BJ (cell line): Measurements from ENCODE around the gene SYNCRIP. TPM values are rescaled to one million over a fixed set of nuclear protein-coding genes. Genes with fewer than 3 reads are reported as not detected.

Experiments used
- CTCF ChIA-PET: fragments of 350-600 bp; formaldehyde crosslinking; extraction: SDS; loops from one replicate; lab custom pipeline; 2021; ENCODE audit warnings: antibody characterized with exemption, inconsistent platforms; lab: Yijun Ruan, JAX
- POLR2A ChIA-PET: fragments of 300-600 bp; sonication (Branson Sonifier 250); formaldehyde crosslinking; extraction: SDS; loops from one replicate; lab custom pipeline; 2021; ENCODE audit warnings: antibody characterized with exemption; lab: Charles Lee
- DNase-seq: peaks from one replicate; pipeline ENCODE4 v3.0.0-alpha.2; 2011; ENCODE audit warnings: low read depth
- H3K27me3 ChIP-seq: 2 replicates; pipeline ENCODE4 v1.6.0; 2011; ENCODE audit warnings: low read length; ENCODE audit not compliant: control insufficient read depth, insufficient read depth
- H3K36me3 ChIP-seq: 2 replicates; pipeline ENCODE4 v1.5.1; 2011; ENCODE audit warnings: low read length; ENCODE audit not compliant: control insufficient read depth, insufficient read depth
- H3K4me3 ChIP-seq: 2 replicates; pipeline ENCODE4 v1.5.1; 2011; ENCODE audit warnings: low read depth, mild to moderate bottlenecking, control low read depth, low read length
- CTCF ChIP-seq: IDR thresholded peaks from 2 replicates; pipeline ENCODE4 v1.5.1; 2011; ENCODE audit warnings: low read depth, mild to moderate bottlenecking, control low read depth, inconsistent platforms, low read length, moderate library complexity; ENCODE audit not compliant: insufficient read depth
- polyA plus RNA-seq: library from polyadenylated mRNA; depleted of rRNA; stranded (reverse); fragments of >200 nt; gene quantifications from 2 replicates; pipeline ENCODE4 v1.2.3, GENCODE V29; 2011

The SYNCRIP gene
- polyA plus RNA-seq, 1 experiment: 7.6 TPM

GRCh38 chr6:85669735-85670194, 27.1 kb upstream of the SYNCRIP start:
- no peaks in the 10 kb centered on the region for H3K27me3 ChIP-seq
- CTCF ChIA-PET: interaction anchor here (0.5 kb wide), 1 partner anchor 132 kb away, joined by 3 read pairs; no protein-coding TSS in a partner anchor
- no peak overlapping the region for H3K4me3 ChIP-seq
- TF ChIP-seq CTCF: no peak
- peak; percentile 29 for DNase-seq
- POLR2A ChIA-PET: interaction anchor here (0.9 to 1.0 kb wide), 2 partner anchors 9 to 27 kb away, joined by 4 to 5 read pairs; partner anchors contain the start of gene SYNCRIP
- H3K36me3 ChIP-seq: no peaks in the 10 kb centered on the region

DNA sequence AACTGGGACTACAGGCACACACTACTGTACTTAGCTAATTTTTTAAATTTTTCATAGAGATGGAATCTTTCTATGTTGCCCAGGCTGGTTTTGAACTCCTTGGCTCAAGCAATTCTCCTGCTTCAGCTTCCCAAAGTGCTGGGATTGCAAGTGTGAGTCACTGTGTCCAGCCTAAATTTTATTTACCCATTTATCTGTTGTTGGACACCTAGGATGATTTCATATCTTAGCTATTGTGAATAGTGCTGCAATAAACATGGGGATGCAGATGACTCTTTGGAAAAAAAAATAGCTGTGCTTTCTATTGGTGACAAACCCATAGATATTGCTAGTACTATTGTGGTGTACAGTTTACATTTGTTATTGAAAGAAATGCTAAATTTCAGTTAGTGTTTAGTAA, 19.6 kb upstream of the SYNCRIP start:
- no peaks in the 10 kb centered on the region for H3K27me3 ChIP-seq
- no peak for TF ChIP-seq CTCF
- CTCF ChIA-PET: no interaction called here
- H3K36me3 ChIP-seq: no peaks in the 10 kb centered on the region
- POLR2A ChIA-PET: interaction anchor here (0.6 to 0.7 kb wide), 2 partner anchors 13 to 24 kb away, joined by 3 to 7 read pairs; no protein-coding TSS in a partner anchor
- no peak overlapping the region for H3K4me3 ChIP-seq
- DNase-seq: no peak

- ChIA-PET POLR2A (interaction anchor here (0.9 kb wide), 1 partner anchor 17 kb away, joined by 4 read pairs; no protein-coding TSS in a partner anchor), CTCF (interaction anchor here (0.6 to 1.2 kb wide), 3 partner anchors 12 to 15 kb away, joined by 3 read pairs; no protein-coding TSS in a partner anchor)
- Histone ChIP-seq H3K4me3 (no peak overlapping the region), H3K36me3 (no peaks in the 10 kb centered on the region), H3K27me3 (no peaks in the 10 kb centered on the region)
- DNase-seq: peak; percentile 87
- TF ChIP-seq CTCF: peak; percentile 42
Observed at GRCh38 chr6:85660181-85660611, 17.5 kb upstream of the SYNCRIP start.

GRCh38 chr6:85650606-85651005, 7.9 kb upstream of the SYNCRIP start:
- DNase-seq: no peak
- Histone ChIP-seq H3K36me3 (no peaks in the 10 kb centered on the region), H3K4me3 (no peak overlapping the region), H3K27me3 (no peaks in the 10 kb centered on the region)
- POLR2A ChIA-PET: interaction anchor here (0.9 kb wide), 1 partner anchor 28 kb away, joined by 5 read pairs; no protein-coding TSS in a partner anchor
- CTCF ChIA-PET: interaction anchor here (1.3 kb wide), 2 partner anchors 20 to 114 kb away, joined by 3 to 4 read pairs; no protein-coding TSS in a partner anchor
- TF ChIP-seq CTCF: no peak

DNA sequence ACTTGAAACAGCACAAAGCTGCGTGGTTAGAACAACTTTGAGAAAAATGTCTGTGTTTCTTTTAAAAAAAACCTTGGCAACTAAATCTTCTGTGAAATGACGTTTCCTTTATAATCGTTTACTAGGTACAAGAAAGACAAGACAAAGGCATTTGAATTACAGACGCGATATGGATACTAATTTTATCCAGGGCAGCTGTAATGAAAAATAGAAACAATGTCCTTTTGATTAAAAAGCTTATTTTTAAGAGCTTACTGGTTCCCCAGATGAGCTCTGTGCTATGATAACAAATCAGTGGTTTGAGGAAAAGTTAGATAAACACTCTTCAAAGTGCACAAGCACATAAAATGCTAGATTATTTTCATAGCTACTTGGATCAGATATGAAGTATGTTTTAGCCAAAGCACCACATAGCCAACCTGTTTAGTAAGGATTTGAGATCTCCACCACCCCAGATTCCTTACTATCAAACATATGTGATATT, 1.6 kb upstream of the SYNCRIP start:
- Histone ChIP-seq H3K27me3 (no peaks in the 10 kb centered on the region), H3K36me3 (no peaks in the 10 kb centered on the region), H3K4me3 (peak overlapping the region; percentile 77)
- POLR2A ChIA-PET: interaction anchor here (0.5 to 3.4 kb wide), 7 partner anchors 16 to 102 kb away, joined by 3 to 62 read pairs (median 5); no protein-coding TSS in a partner anchor
- no peak for DNase-seq
- TF ChIP-seq CTCF: no peak
- CTCF ChIA-PET: interaction anchor here (0.9 to 2.2 kb wide), 4 partner anchors 11 to 34 kb away, joined by 3 to 7 read pairs (median 3); no protein-coding TSS in a partner anchor
